WTC11 (cell line): ENCODE results near the gene DENND4A.

ENCODE experiments used
- ZNF317 ChIP-seq: sonication (generic); formaldehyde crosslinking; IDR thresholded peaks from 2 replicates; pipeline ENCODE4 v1.8.1; 2023; ENCODE audit warnings: low read depth, mild to moderate bottlenecking, moderate library complexity, missing genetic modification reagents, borderline replicate concordance
- TF ChIP-seq, protein P1 (sequence below): fragments of 200-600 bp; IDR thresholded peaks from 2 replicates; pipeline ENCODE4 v1.8.0; 2022; ENCODE audit warnings: antibody characterized with exemption

DNA sequence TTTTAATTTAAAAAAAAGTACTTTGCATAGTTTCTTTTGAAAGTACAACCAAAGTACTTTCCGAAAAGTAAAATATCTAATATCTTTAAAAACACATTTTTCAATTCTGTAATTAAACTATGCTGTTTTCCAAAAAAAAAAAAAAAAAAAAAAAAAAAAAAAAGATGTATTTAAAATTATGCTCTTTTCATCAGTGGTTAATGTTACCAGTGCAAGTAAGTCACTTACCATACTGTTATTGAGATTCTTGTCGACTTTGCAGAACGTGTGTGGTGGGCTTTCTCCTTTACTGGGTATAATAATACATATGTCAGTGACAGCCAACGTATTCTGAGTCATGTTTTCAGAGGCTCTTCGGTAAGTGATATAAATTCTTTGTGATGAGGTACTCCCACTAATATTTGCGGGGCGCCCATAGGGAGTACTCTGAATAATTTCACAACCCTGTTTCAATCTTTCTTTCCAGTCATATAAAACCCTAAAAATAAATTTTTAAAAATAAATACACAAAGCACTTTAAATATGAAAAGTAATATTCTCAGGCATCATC, 39.9 kb downstream of the DENND4A start:
- TF ChIP-seq, protein P1, sequence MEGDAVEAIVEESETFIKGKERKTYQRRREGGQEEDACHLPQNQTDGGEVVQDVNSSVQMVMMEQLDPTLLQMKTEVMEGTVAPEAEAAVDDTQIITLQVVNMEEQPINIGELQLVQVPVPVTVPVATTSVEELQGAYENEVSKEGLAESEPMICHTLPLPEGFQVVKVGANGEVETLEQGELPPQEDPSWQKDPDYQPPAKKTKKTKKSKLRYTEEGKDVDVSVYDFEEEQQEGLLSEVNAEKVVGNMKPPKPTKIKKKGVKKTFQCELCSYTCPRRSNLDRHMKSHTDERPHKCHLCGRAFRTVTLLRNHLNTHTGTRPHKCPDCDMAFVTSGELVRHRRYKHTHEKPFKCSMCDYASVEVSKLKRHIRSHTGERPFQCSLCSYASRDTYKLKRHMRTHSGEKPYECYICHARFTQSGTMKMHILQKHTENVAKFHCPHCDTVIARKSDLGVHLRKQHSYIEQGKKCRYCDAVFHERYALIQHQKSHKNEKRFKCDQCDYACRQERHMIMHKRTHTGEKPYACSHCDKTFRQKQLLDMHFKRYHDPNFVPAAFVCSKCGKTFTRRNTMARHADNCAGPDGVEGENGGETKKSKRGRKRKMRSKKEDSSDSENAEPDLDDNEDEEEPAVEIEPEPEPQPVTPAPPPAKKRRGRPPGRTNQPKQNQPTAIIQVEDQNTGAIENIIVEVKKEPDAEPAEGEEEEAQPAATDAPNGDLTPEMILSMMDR = no peak
- TF ChIP-seq ZNF317 (CRISPR knock-in tag) = no peak
